ENCODE results near the gene SCRT2. TPM values are rescaled to one million over a fixed set of nuclear protein-coding genes. Genes with fewer than 3 reads are reported as not detected.

The SCRT2 gene
- total and polyA plus RNA-seq, 10 donors, result 0.09 TPM; not detected in 9

DNA sequence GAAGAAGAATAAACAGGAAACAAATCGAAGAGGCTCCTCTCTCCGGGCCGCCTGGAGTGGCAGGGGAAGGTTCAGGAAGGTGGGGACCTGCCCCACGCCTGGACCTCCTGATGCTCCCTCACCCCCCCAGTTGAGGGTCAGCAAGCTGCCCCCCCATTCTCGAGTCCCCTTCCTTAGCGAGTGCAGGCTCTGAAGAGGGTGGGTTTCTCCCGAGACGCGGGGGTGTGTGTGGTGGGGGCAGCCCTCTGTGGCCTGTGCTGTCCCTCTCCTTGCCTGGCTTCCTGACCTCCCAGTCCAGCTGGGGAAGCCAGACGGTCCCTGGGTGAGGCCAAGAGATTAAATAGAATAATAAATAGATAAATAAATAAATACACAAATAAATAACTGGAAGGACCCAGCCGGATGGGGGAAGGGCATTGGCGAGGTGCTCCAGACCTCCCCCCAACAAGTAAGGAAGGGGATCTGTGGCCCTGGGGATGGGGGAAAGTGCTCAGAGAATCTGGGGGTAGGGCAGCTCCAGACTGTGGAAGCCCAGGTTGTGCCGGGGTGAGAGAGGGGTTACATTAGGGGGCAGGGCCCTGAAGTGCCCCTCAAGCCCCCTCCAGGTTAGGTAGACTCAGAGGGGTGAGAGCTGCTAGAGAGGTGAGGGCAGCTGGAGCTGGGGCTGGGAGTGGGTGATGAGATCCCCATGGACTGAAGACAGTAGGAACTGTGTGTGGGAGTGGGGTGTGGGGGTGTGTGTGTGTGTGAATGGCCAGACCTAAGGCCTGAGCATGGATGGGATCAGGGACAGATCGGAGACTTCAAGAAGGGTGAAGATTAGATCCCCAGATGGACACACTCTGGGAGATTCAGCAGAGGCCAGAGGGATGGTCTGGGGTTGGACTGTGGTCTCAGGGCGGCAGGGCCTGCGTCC, 13.1 kb downstream of the SCRT2 start:
- TF ChIP-seq POLR2A (IDR thresholded peaks at IDR 0.05), result no peak
- TF ChIP-seq, protein P1, sequence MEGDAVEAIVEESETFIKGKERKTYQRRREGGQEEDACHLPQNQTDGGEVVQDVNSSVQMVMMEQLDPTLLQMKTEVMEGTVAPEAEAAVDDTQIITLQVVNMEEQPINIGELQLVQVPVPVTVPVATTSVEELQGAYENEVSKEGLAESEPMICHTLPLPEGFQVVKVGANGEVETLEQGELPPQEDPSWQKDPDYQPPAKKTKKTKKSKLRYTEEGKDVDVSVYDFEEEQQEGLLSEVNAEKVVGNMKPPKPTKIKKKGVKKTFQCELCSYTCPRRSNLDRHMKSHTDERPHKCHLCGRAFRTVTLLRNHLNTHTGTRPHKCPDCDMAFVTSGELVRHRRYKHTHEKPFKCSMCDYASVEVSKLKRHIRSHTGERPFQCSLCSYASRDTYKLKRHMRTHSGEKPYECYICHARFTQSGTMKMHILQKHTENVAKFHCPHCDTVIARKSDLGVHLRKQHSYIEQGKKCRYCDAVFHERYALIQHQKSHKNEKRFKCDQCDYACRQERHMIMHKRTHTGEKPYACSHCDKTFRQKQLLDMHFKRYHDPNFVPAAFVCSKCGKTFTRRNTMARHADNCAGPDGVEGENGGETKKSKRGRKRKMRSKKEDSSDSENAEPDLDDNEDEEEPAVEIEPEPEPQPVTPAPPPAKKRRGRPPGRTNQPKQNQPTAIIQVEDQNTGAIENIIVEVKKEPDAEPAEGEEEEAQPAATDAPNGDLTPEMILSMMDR (IDR thresholded peaks at IDR 0.05 in 8 of 11, conservative IDR thresholded peaks at IDR 0.05 in 3 of 11), result no peak
- TF ChIP-seq POLR2AphosphoS5 (IDR thresholded peaks at IDR 0.05), result no peak
- Histone ChIP-seq H3K27me3 (replicated peaks in 1 of 7) (peaks cover 3 to 96% (median 53%) of the 10 kb centered on the region in 7 donors), H3K9me3 (no peaks in the 10 kb centered on the region), H3K27ac (no peak overlapping the region), H3K4me1 (peaks cover 0 to 53% (median 5%) of the 10 kb centered on the region in 6 donors), H3K4me3 (peak overlapping the region in 1 of 8 donors; percentile 11), H3K36me3 (no peaks in the 10 kb centered on the region)
- peak; percentile 63 for DNase-seq
- intact Hi-C loops (cut with DNase I; ENCODE audit: low total_unique reads), result no loop called here
- 37 to 46% (median 39%) methylated on average over 16 of the region's 16 CpGs for WGBS, 5 donors

GRCh38 chr20:661474-662270, 13.9 kb downstream of the SCRT2 start:
- H3K9me3 ChIP-seq, result no peaks in the 10 kb centered on the region
- peak; percentile 77 for DNase-seq
- H3K27me3 ChIP-seq (replicated peaks in 1 of 7), result peaks cover 3 to 90% (median 49%) of the 10 kb centered on the region in 7 donors
- intact Hi-C loops (cut with DNase I; ENCODE audit: low total_unique reads), result no loop called here
- peak overlapping the region in 2 of 8 donors; percentile 10 to 44 for H3K4me3 ChIP-seq
- no peak for TF ChIP-seq POLR2A (IDR thresholded peaks at IDR 0.05)
- no peak for TF ChIP-seq POLR2AphosphoS5 (IDR thresholded peaks at IDR 0.05)
- TF ChIP-seq, protein P1 (IDR thresholded peaks at IDR 0.05 in 8 of 11, conservative IDR thresholded peaks at IDR 0.05 in 3 of 11), result no peak
- 35 to 52% (median 39%) methylated on average over 20 to 29 of the region's 29 CpGs for WGBS, 5 donors
- H3K4me1 ChIP-seq, result peaks cover 0 to 53% (median 5%) of the 10 kb centered on the region in 6 donors
- H3K27ac ChIP-seq, result peak overlapping the region in 3 of 8 donors; percentile 77 to 88 (median 80)
- no peaks in the 10 kb centered on the region for H3K36me3 ChIP-seq

DNA sequence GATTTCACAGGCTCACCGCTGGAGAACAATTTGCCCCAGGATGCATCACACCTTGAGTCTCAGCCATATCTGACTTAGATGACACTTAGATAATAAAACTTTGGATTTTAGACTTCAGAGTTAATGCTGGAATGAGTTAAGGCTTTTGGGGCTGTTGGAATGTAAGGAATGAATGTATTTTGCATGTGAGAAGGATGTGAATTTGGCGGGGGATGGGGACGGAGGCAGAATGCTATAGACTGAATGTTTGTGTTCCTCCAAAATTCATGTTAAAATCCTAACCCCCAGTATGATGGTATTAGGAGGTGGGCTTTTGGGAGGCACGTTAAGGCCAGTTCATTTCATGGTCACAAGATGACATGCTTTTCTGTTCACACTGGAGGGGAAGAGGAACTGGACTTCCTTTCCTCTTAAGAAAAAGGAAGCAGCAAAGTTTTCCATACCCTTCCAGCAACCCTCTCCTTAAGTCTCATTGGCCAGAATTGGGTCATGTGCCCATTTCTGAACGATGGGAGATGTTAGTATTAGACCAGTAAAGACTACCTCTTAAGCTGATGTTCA, 16.8 kb downstream of the SCRT2 start:
- peaks cover 0 to 65% (median 26%) of the 10 kb centered on the region in 7 donors for H3K27me3 ChIP-seq (replicated peaks in 1 of 7)

More for the DNA sequence above, 16.8 kb downstream of the SCRT2 start:
- Histone ChIP-seq H3K4me1 (peaks cover 2 to 61% (median 11%) of the 10 kb centered on the region in 6 donors), H3K36me3 (no peaks in the 10 kb centered on the region), H3K9me3 (no peaks in the 10 kb centered on the region), H3K27ac (peak overlapping the region in 3 of 8 donors; percentile 77 to 88 (median 80)), H3K4me3 (no peak overlapping the region)
- DNase-seq, result no peak
- intact Hi-C loops (cut with DNase I; ENCODE audit: low total_unique reads), result no loop called here
- 45 to 53% (median 50%) methylated on average over 5 of the region's 5 CpGs for WGBS, 5 donors
- TF ChIP-seq, protein P1 (IDR thresholded peaks at IDR 0.05 in 8 of 11, conservative IDR thresholded peaks at IDR 0.05 in 3 of 11), result no peak
- TF ChIP-seq POLR2A (IDR thresholded peaks at IDR 0.05) (no peak), POLR2AphosphoS5 (IDR thresholded peaks at IDR 0.05) (no peak)

All from spleen (tissue), 11 donors.